ACC112 (cell line): Measurements from ENCODE around the gene ZNF521.

ENCODE experiments used
- H2AFZ ChIP-seq: fragments of 200-600 bp; sonication (generic); one replicate; pipeline ENCODE4 v1.6.0; 2017; ENCODE audit warnings: antibody characterized with exemption, low read length; ENCODE audit not compliant: unreplicated experiment
- H3K27ac ChIP-seq: fragments of 200-600 bp; sonication (generic); 2 replicates; pipeline ENCODE4 v1.5.1; 2014; ENCODE audit warnings: low read depth, mild to moderate bottlenecking, antibody characterized with exemption, low read length, moderate library complexity
- H3K27me3 ChIP-seq: fragments of 200-600 bp; sonication (generic); 2 replicates; pipeline ENCODE4 v1.6.1; 2014; ENCODE audit warnings: mild to moderate bottlenecking, antibody characterized with exemption, low read length, moderate library complexity, mixed read lengths; ENCODE audit not compliant: insufficient read depth
- H3K36me3 ChIP-seq: fragments of 200-600 bp; sonication (generic); 2 replicates; pipeline ENCODE4 v1.6.1; 2016; ENCODE audit warnings: mild to moderate bottlenecking, antibody characterized with exemption, low read length, moderate library complexity, mixed read lengths; ENCODE audit not compliant: insufficient read depth
- H3K4me1 ChIP-seq: fragments of 200-600 bp; sonication (generic); one replicate; pipeline ENCODE4 v1.6.1; 2016; ENCODE audit warnings: low read length, mixed read lengths; ENCODE audit not compliant: insufficient read depth, unreplicated experiment, control insufficient read depth
- H3K4me3 ChIP-seq: fragments of 200-600 bp; sonication (generic); 2 replicates; pipeline ENCODE4 v1.5.1; 2014; ENCODE audit warnings: mild to moderate bottlenecking, low read depth, low read length
- H3K79me2 ChIP-seq: fragments of 200-600 bp; sonication (generic); one replicate; pipeline ENCODE4 v1.6.0; 2016; ENCODE audit warnings: low read length; ENCODE audit not compliant: control insufficient read depth, unreplicated experiment, insufficient read depth

ZNF521 gene

GRCh38 chr18:25251068-25251467, 100.9 kb downstream of the ZNF521 start:
- Histone ChIP-seq H3K36me3 (no peaks in the 10 kb centered on the region), H3K4me3 (peak overlapping the region; percentile 42), H2AFZ (peak overlapping the region; percentile 64), H3K27ac (no peak overlapping the region), H3K79me2 (no peaks in the 10 kb centered on the region), H3K27me3 (no peaks in the 10 kb centered on the region), H3K4me1 (peaks cover 54% of the 10 kb centered on the region)

- H3K79me2 ChIP-seq: no peaks in the 10 kb centered on the region
- H3K27ac ChIP-seq: no peak overlapping the region
- H3K4me3 ChIP-seq: peak overlapping the region; percentile 42; the same call in 1 of the 2 replicates
- H3K27me3 ChIP-seq: no peaks in the 10 kb centered on the region
- H2AFZ ChIP-seq: peak overlapping the region; percentile 64
- peaks cover 54% of the 10 kb centered on the region for H3K4me1 ChIP-seq
- H3K36me3 ChIP-seq: no peaks in the 10 kb centered on the region
Observed at GRCh38 chr18:25250474-25250851, 101.5 kb downstream of the ZNF521 start.

- Histone ChIP-seq H3K4me3 (no peak overlapping the region), H3K36me3 (no peaks in the 10 kb centered on the region), H2AFZ (no peak overlapping the region), H3K4me1 (peaks cover 60% of the 10 kb centered on the region), H3K27me3 (no peaks in the 10 kb centered on the region), H3K27ac (no peak overlapping the region), H3K79me2 (no peaks in the 10 kb centered on the region)
Observed at GRCh38 chr18:25248755-25249154, 103.2 kb downstream of the ZNF521 start.

GRCh38 chr18:25247725-25248124, 104.2 kb downstream of the ZNF521 start:
- H3K4me1 ChIP-seq: peaks cover 49% of the 10 kb centered on the region
- no peaks in the 10 kb centered on the region for H3K79me2 ChIP-seq
- H3K27me3 ChIP-seq: no peaks in the 10 kb centered on the region
- peak overlapping the region; percentile 25; the same call in 1 of the 2 replicates for H3K27ac ChIP-seq
- no peak overlapping the region for H3K4me3 ChIP-seq
- no peak overlapping the region for H2AFZ ChIP-seq
- H3K36me3 ChIP-seq: no peaks in the 10 kb centered on the region

- no peaks in the 10 kb centered on the region for H3K36me3 ChIP-seq
- no peaks in the 10 kb centered on the region for H3K27me3 ChIP-seq
- H3K79me2 ChIP-seq: no peaks in the 10 kb centered on the region
- H3K27ac ChIP-seq: no peak overlapping the region
- H3K4me3 ChIP-seq: no peak overlapping the region
- H3K4me1 ChIP-seq: peaks cover 24% of the 10 kb centered on the region
- no peak overlapping the region for H2AFZ ChIP-seq
Observed at GRCh38 chr18:25244924-25245698, 106.9 kb downstream of the ZNF521 start.

- Histone ChIP-seq H3K27ac (no peak overlapping the region), H3K79me2 (no peaks in the 10 kb centered on the region), H2AFZ (no peak overlapping the region), H3K4me1 (peaks cover 23% of the 10 kb centered on the region), H3K36me3 (no peaks in the 10 kb centered on the region), H3K27me3 (no peaks in the 10 kb centered on the region), H3K4me3 (no peak overlapping the region)
Observed at GRCh38 chr18:25244170-25244569, 107.8 kb downstream of the ZNF521 start.

GRCh38 chr18:25243754-25244153, 108.2 kb downstream of the ZNF521 start:
- no peak overlapping the region for H2AFZ ChIP-seq
- no peak overlapping the region for H3K27ac ChIP-seq
- H3K4me3 ChIP-seq: no peak overlapping the region

GRCh38 chr18:25243257-25243656, 108.7 kb downstream of the ZNF521 start:
- H2AFZ ChIP-seq: no peak overlapping the region
- peaks cover 18% of the 10 kb centered on the region for H3K4me1 ChIP-seq
- no peaks in the 10 kb centered on the region for H3K27me3 ChIP-seq
- no peaks in the 10 kb centered on the region for H3K79me2 ChIP-seq
- no peak overlapping the region for H3K4me3 ChIP-seq
- no peak overlapping the region for H3K27ac ChIP-seq
- no peaks in the 10 kb centered on the region for H3K36me3 ChIP-seq

More at GRCh38 chr18:25243754-25244153, 108.2 kb downstream of the ZNF521 start:
- Histone ChIP-seq H3K27me3 (no peaks in the 10 kb centered on the region), H3K79me2 (no peaks in the 10 kb centered on the region), H3K4me1 (peaks cover 23% of the 10 kb centered on the region), H3K36me3 (no peaks in the 10 kb centered on the region)

- Histone ChIP-seq H3K79me2 (no peaks in the 10 kb centered on the region), H3K36me3 (no peaks in the 10 kb centered on the region), H3K27ac (no peak overlapping the region), H3K27me3 (no peaks in the 10 kb centered on the region), H3K4me1 (peaks cover 7% of the 10 kb centered on the region), H3K4me3 (no peak overlapping the region), H2AFZ (no peak overlapping the region)
Observed at GRCh38 chr18:25240420-25240770, 111.6 kb downstream of the ZNF521 start.

GRCh38 chr18:25239581-25240419, 112.2 kb downstream of the ZNF521 start:
- H3K27ac ChIP-seq: no peak overlapping the region
- H3K4me1 ChIP-seq: peaks cover under 1% of the 10 kb centered on the region
- H3K27me3 ChIP-seq: no peaks in the 10 kb centered on the region
- H3K4me3 ChIP-seq: no peak overlapping the region
- H3K79me2 ChIP-seq: no peaks in the 10 kb centered on the region
- peak overlapping the region; percentile 19 for H2AFZ ChIP-seq
- H3K36me3 ChIP-seq: no peaks in the 10 kb centered on the region
